Sigmoid colon (tissue), 7 donors: ENCODE results near the gene RHBDD3. TPM values are rescaled to one million over a fixed set of nuclear protein-coding genes. Genes with fewer than 3 reads are reported as not detected.

Source experiments
- DNase-seq: peaks from one replicate; pipeline ENCODE4 v3.0.0-alpha.2; 2019
- H3K27ac ChIP-seq, 4 donors: fragments of 200-600 bp; sonication (generic); one replicate each; pipeline ENCODE4 v1.5.1; 2016 to 2019; ENCODE audit warnings: mild to moderate bottlenecking in 1 of 4
- H3K27me3 ChIP-seq, 3 donors: fragments of 200-600 bp; sonication (generic); one replicate each; pipeline ENCODE4 v1.5.1; 2019; ENCODE audit warnings: mild to moderate bottlenecking in 1 of 3
- H3K36me3 ChIP-seq, 4 donors: fragments of 200-600 bp; sonication (generic); one replicate each; pipeline ENCODE4 v1.5.1; 2016 to 2019
- H3K4me1 ChIP-seq, 4 donors: fragments of 200-600 bp; sonication (generic); one replicate each; pipeline ENCODE4 v1.5.1; 2017 to 2019
- H3K4me3 ChIP-seq, 4 donors: fragments of 200-600 bp; sonication (generic); one replicate each; pipeline ENCODE4 v1.5.1; 2017 to 2019; ENCODE audit warnings: mild to moderate bottlenecking in 2 of 4, moderate library complexity in 1 of 4
- H3K9me3 ChIP-seq, 4 donors: fragments of 200-600 bp in 3 of 4; sonication (generic) in 3 of 4; one replicate each; pipeline versions ENCODE4 v1.5.1 to v1.6.1; 2013 to 2019
- CTCF ChIP-seq, 4 experiments: fragments of 450-650 bp in 3 of 4; fragments of 200-600 bp in 1 of 4; IDR thresholded peaks; one replicate each; pipeline ENCODE4 v1.5.1; 2016 to 2019; ENCODE audit warnings: antibody characterized with exemption in 4 of 4, mild to moderate bottlenecking in 3 of 4, moderate library complexity in 2 of 4
- EP300 ChIP-seq, 4 donors: sonication (generic); formaldehyde crosslinking; IDR thresholded peaks; one replicate each; pipeline ENCODE4 v1.6.1; 2017; ENCODE audit warnings: antibody characterized with exemption in 4 of 4
- POLR2A ChIP-seq, 2 donors: fragments of 450-650 bp; IDR thresholded peaks; one replicate each; pipeline ENCODE4 v1.6.1; 2016; ENCODE audit warnings: antibody characterized with exemption in 2 of 2, mild to moderate bottlenecking in 2 of 2, moderate library complexity in 2 of 2
- POLR2AphosphoS5 ChIP-seq, 4 donors: sonication (generic); formaldehyde crosslinking; IDR thresholded peaks; one replicate each; pipeline ENCODE4 v1.6.1; 2017; ENCODE audit warnings: antibody characterized with exemption in 4 of 4
- WGBS, 2 donors: extraction: QIAGEN DNeasy Blood & Tissue Kit; methylation state at CpG; one replicate each; pipeline ENCODE4 v1.1.7; 2013; 5-methylcytosine and 5-hydroxymethylcytosine counted together
- intact Hi-C: fragments of 100-400 bp; cut with DNase I; formaldehyde crosslinking; loops from one replicate; pipeline ENCODE4 v1.15.1; 2023
- polyA plus RNA-seq, 3 donors: library from polyadenylated mRNA; stranded (reverse); fragments of 200-250 nt; gene quantifications; one replicate each; pipeline ENCODE4 v1.2.3, GENCODE V29; 2013
- total RNA-seq, 4 donors: library from RNA; depleted of rRNA; stranded (reverse); fragments of >200 nt; gene quantifications; one replicate each; pipeline ENCODE4 v1.1.0, GENCODE V29; 2016
- donor health status: healthy with polysubstance abuse.
- donor health status: Bipolar disorder and iron deficiency.
- donor health status: healthy.

RHBDD3 gene
- total and polyA plus RNA-seq, 7 donors, result 5.4 to 40.7 (median 16.4) TPM

GRCh38 chr22:29272624-29273023 lies 4.8 kb upstream of the RHBDD3 start:
- Histone ChIP-seq H3K9me3 (no peaks in the 10 kb centered on the region), H3K36me3 (peaks cover 9 to 55% (median 34%) of the 10 kb centered on the region in 4 donors), H3K27me3 (no peaks in the 10 kb centered on the region), H3K4me3 (no peak overlapping the region), H3K4me1 (peaks cover 0 to 81% (median 64%) of the 10 kb centered on the region in 4 donors), H3K27ac (peak overlapping the region in 1 of 4 donors; percentile 12)
- 82 to 89% methylated on average over 2 of the region's 2 CpGs for WGBS, 2 donors
- no peak for DNase-seq
- intact Hi-C loops, result no loop called here
- TF ChIP-seq CTCF (IDR thresholded peaks at IDR 0.05) (no peak), POLR2A (IDR thresholded peaks at IDR 0.05) (no peak), POLR2AphosphoS5 (IDR thresholded peaks at IDR 0.05) (no peak), EP300 (IDR thresholded peaks at IDR 0.05) (no peak)

- intact Hi-C loops, result no loop called here
- DNase-seq, result no peak
- Histone ChIP-seq H3K4me1 (peaks cover 0 to 80% (median 72%) of the 10 kb centered on the region in 4 donors), H3K27me3 (no peaks in the 10 kb centered on the region), H3K4me3 (peak overlapping the region; percentile 72 to 80 (median 76)), H3K9me3 (no peaks in the 10 kb centered on the region), H3K36me3 (peaks cover 6 to 38% (median 20%) of the 10 kb centered on the region in 4 donors), H3K27ac (peak overlapping the region; percentile 94 to 100 (median 96))
- TF ChIP-seq POLR2AphosphoS5 (IDR thresholded peaks at IDR 0.05), result peak in 1 of 4 donors; percentile 31
- TF ChIP-seq POLR2A (IDR thresholded peaks at IDR 0.05), result no peak
- TF ChIP-seq EP300 (IDR thresholded peaks at IDR 0.05), result no peak
- TF ChIP-seq CTCF (IDR thresholded peaks at IDR 0.05), result no peak
- WGBS, 2 donors, result 22 to 27% methylated on average over 9 of the region's 9 CpGs
These were observed 2.9 kb upstream of the RHBDD3 start for GRCh38 chr22:29270475-29271271.

GRCh38 chr22:29269731-29270474 lies 2.1 kb upstream of the RHBDD3 start:
- H3K9me3 ChIP-seq, result no peaks in the 10 kb centered on the region
- peak overlapping the region; percentile 72 to 80 (median 76) for H3K4me3 ChIP-seq
- H3K27ac ChIP-seq, result peak overlapping the region; percentile 94 to 100 (median 96)
- WGBS, 2 donors, result 4 to 13% methylated on average over 13 of the region's 13 CpGs
- intact Hi-C loops, result loop anchor here (2.0 to 5.0 kb wide), 2 partner anchors 37 to 1152 kb away; partner anchors contain the start of gene GAS2L1
- DNase-seq, result no peak
- TF ChIP-seq EP300 (IDR thresholded peaks at IDR 0.05) (no peak), CTCF (IDR thresholded peaks at IDR 0.05) (no peak), POLR2AphosphoS5 (IDR thresholded peaks at IDR 0.05) (no peak), POLR2A (IDR thresholded peaks at IDR 0.05) (no peak)
- peaks cover 0 to 73% (median 69%) of the 10 kb centered on the region in 4 donors for H3K4me1 ChIP-seq
- H3K27me3 ChIP-seq, result no peaks in the 10 kb centered on the region
- H3K36me3 ChIP-seq, result peaks cover 6 to 38% (median 22%) of the 10 kb centered on the region in 4 donors

- H3K27ac ChIP-seq, result peak overlapping the region; percentile 94 to 100 (median 96)
- WGBS, 2 donors, result 1% methylated on average over 14 of the region's 14 CpGs
- no peak for TF ChIP-seq POLR2AphosphoS5 (IDR thresholded peaks at IDR 0.05)
- no peak for TF ChIP-seq CTCF (IDR thresholded peaks at IDR 0.05)
- no peak for TF ChIP-seq EP300 (IDR thresholded peaks at IDR 0.05)
- no peak for TF ChIP-seq POLR2A (IDR thresholded peaks at IDR 0.05)
- H3K27me3 ChIP-seq, result no peaks in the 10 kb centered on the region
- no peak for DNase-seq
- intact Hi-C loops, result loop anchor here (2.0 to 5.0 kb wide), 2 partner anchors 38 to 1153 kb away; partner anchors contain the start of gene GAS2L1
- peaks cover 0 to 68% (median 62%) of the 10 kb centered on the region in 4 donors for H3K4me1 ChIP-seq
- H3K36me3 ChIP-seq, result peaks cover 6 to 38% (median 17%) of the 10 kb centered on the region in 4 donors
- no peaks in the 10 kb centered on the region for H3K9me3 ChIP-seq
- H3K4me3 ChIP-seq, result peak overlapping the region; percentile 72 to 80 (median 76)
These were observed 1.4 kb upstream of the RHBDD3 start for GRCh38 chr22:29269230-29269604.
